Neural cell (in vitro differentiated cells): ENCODE data around the gene IMMP2L. TPM values are rescaled to one million over a fixed set of nuclear protein-coding genes. Genes with fewer than 3 reads are reported as not detected.

ENCODE experiments used
- H2AFZ ChIP-seq: fragments of 200-600, 300-800 bp; sonication (generic), shearing (Covaris generic); 2 replicates; pipeline ENCODE4 v1.6.0; 2014; ENCODE audit warnings: low read depth, mild to moderate bottlenecking, antibody characterized with exemption, low read length, moderate library complexity
- H3F3A ChIP-seq: fragments of 200-600 bp; shearing (Covaris generic); 2 replicates; pipeline ENCODE4 v1.6.1; 2016; ENCODE audit warnings: mild to moderate bottlenecking, moderate library complexity, mixed read lengths, antibody characterized with exemption, low read length; ENCODE audit not compliant: insufficient read depth, poor library complexity, severe bottlenecking
- H3K27ac ChIP-seq: fragments of 200-600, 300-800 bp; sonication (generic), shearing (Covaris generic); 2 replicates; pipeline ENCODE4 v1.5.1; 2014; ENCODE audit warnings: mild to moderate bottlenecking, low read length, moderate library complexity
- H3K27me3 ChIP-seq: fragments of 300-800, 200-600 bp; sonication (generic), shearing (Covaris generic); 2 replicates; pipeline ENCODE4 v1.6.0; 2014; ENCODE audit warnings: mild to moderate bottlenecking, low read depth, low read length, moderate library complexity; ENCODE audit not compliant: insufficient read depth
- H3K36me3 ChIP-seq: fragments of 300-800, 200-600 bp; sonication (generic), shearing (Covaris generic); 2 replicates; pipeline ENCODE4 v1.5.1; 2014; ENCODE audit warnings: mild to moderate bottlenecking, antibody characterized with exemption, low read length, moderate library complexity; ENCODE audit not compliant: insufficient read depth
- H3K4me2 ChIP-seq: fragments of 300-800, 200-600 bp; sonication (generic), shearing (Covaris generic); 2 replicates; pipeline ENCODE4 v1.6.0; 2014; ENCODE audit warnings: mild to moderate bottlenecking, low read length
- H3K4me3 ChIP-seq: fragments of 300-800, 200-600 bp; sonication (generic), shearing (Covaris generic); 2 replicates; pipeline ENCODE4 v1.5.1; 2014; ENCODE audit warnings: mild to moderate bottlenecking, low read length, moderate library complexity
- H3K79me2 ChIP-seq: fragments of 200-600 bp; shearing (Covaris generic); replicated peaks from 2 replicates; pipeline ENCODE4 v1.6.0; 2014; ENCODE audit warnings: mild to moderate bottlenecking, low read length, moderate library complexity; ENCODE audit not compliant: insufficient read depth
- H3K9ac ChIP-seq: fragments of 300-800, 200-600 bp; sonication (generic), shearing (Covaris generic); 2 replicates; pipeline ENCODE4 v1.6.1; 2016; ENCODE audit warnings: mild to moderate bottlenecking, low read length, mixed read lengths
- H3K9me2 ChIP-seq: fragments of 200-600 bp; shearing (Covaris generic); 2 replicates; pipeline ENCODE4 v1.6.1; 2016; ENCODE audit warnings: mild to moderate bottlenecking, low read length, mixed read lengths; ENCODE audit not compliant: insufficient read depth
- H3K9me3 ChIP-seq: fragments of 200-600, 300-800 bp; sonication (generic), shearing (Covaris generic); 2 replicates; pipeline ENCODE4 v1.6.1; 2016; ENCODE audit warnings: mild to moderate bottlenecking, mixed run types, low read length, moderate library complexity, mixed read lengths
- H4K20me1 ChIP-seq: fragments of 200-600 bp; shearing (Covaris generic); 2 replicates; pipeline ENCODE4 v1.6.1; 2016; ENCODE audit warnings: mild to moderate bottlenecking, mixed run types; ENCODE audit not compliant: insufficient read depth
- CTCF ChIP-seq: fragments of 450-650 bp; IDR thresholded peaks from 2 replicates; pipeline ENCODE4 v1.5.1; 2014; ENCODE audit warnings: antibody characterized with exemption, mild to moderate bottlenecking, moderate library complexity; ENCODE audit not compliant: poor library complexity, severe bottlenecking
- EP300 ChIP-seq: fragments of 450-650 bp; conservative IDR thresholded peaks from 2 replicates; pipeline ENCODE4 v1.6.1; 2014; ENCODE audit warnings: antibody characterized with exemption, mild to moderate bottlenecking, moderate library complexity; ENCODE audit not compliant: poor library complexity, severe bottlenecking
- EZH2 ChIP-seq: fragments of 200-600, 300-800 bp; shearing (Covaris generic), sonication (generic); IDR thresholded peaks from 2 replicates; pipeline ENCODE4 v1.6.1; 2014; ENCODE audit warnings: antibody characterized with exemption, low read length, borderline replicate concordance, mild to moderate bottlenecking; ENCODE audit not compliant: insufficient read depth, poor library complexity, severe bottlenecking
- MXI1 ChIP-seq: fragments of 450-650 bp; conservative IDR thresholded peaks from 2 replicates; pipeline ENCODE4 v1.6.1; 2014; ENCODE audit warnings: antibody characterized with exemption, mild to moderate bottlenecking; ENCODE audit not compliant: poor library complexity, severe bottlenecking
- POLR2AphosphoS5 ChIP-seq: IDR thresholded peaks from 2 replicates; pipeline ENCODE4 v1.6.1; 2012
- RAD21 ChIP-seq: fragments of 450-650 bp; conservative IDR thresholded peaks from 2 replicates; pipeline ENCODE4 v1.6.1; 2014; ENCODE audit warnings: antibody characterized with exemption, mild to moderate bottlenecking, moderate library complexity
- REST ChIP-seq: IDR thresholded peaks from 2 replicates; pipeline ENCODE4 v1.6.1; 2012; ENCODE audit warnings: borderline replicate concordance
- SMC3 ChIP-seq: fragments of 450-650 bp; conservative IDR thresholded peaks from 2 replicates; pipeline ENCODE4 v1.6.1; 2014; ENCODE audit warnings: antibody characterized with exemption, mild to moderate bottlenecking, moderate library complexity; ENCODE audit not compliant: poor library complexity
- TAF1 ChIP-seq: IDR thresholded peaks from 2 replicates; pipeline ENCODE4 v1.6.1; 2012; ENCODE audit warnings: low read depth
- polyA plus RNA-seq: library from polyadenylated mRNA; depleted of rRNA; stranded (reverse); fragments of >200 nt; gene quantifications from 2 replicates; pipeline ENCODE4 v1.2.3, GENCODE V29; 2014

Gene IMMP2L
- polyA plus RNA-seq, 1 donor from 2014 or later = 9.7 TPM

- Histone ChIP-seq H3K4me2 (peak overlapping the region; percentile 74), H4K20me1 (no peaks in the 10 kb centered on the region), H2AFZ (no peak overlapping the region), H3K36me3 (no peaks in the 10 kb centered on the region), H3K27me3 (no peaks in the 10 kb centered on the region), H3K9me3 (no peaks in the 10 kb centered on the region), H3K9ac (no peak overlapping the region), H3K4me3 (no peak overlapping the region), H3F3A (no peaks in the 10 kb centered on the region), H3K27ac (peak overlapping the region; percentile 94), H3K79me2 (peaks cover 39% of the 10 kb centered on the region), H3K9me2 (no peaks in the 10 kb centered on the region)
- TF ChIP-seq CTCF (peak; percentile 70), POLR2AphosphoS5 (no peak), RAD21 (peak; percentile 64), SMC3 (peak; percentile 74)
Observed at GRCh38 chr7:111089822-111090426, 472.4 kb downstream of the IMMP2L start.

GRCh38 chr7:111088328-111088727, 474.0 kb downstream of the IMMP2L start:
- TF ChIP-seq EZH2 (no peak), EP300 (no peak), POLR2AphosphoS5 (no peak), REST (no peak), TAF1 (no peak), SMC3 (no peak), RAD21 (no peak), MXI1 (no peak), CTCF (no peak)
- Histone ChIP-seq H3K4me3 (no peak overlapping the region), H3K27ac (no peak overlapping the region), H3F3A (no peaks in the 10 kb centered on the region), H3K27me3 (no peaks in the 10 kb centered on the region), H2AFZ (no peak overlapping the region), H3K4me2 (no peak overlapping the region), H4K20me1 (no peaks in the 10 kb centered on the region), H3K9me2 (no peaks in the 10 kb centered on the region), H3K9ac (no peak overlapping the region), H3K9me3 (no peaks in the 10 kb centered on the region), H3K79me2 (peaks cover 23% of the 10 kb centered on the region), H3K36me3 (no peaks in the 10 kb centered on the region)
